ENCODE results near the gene DDX1.

Gene DDX1

DNA sequence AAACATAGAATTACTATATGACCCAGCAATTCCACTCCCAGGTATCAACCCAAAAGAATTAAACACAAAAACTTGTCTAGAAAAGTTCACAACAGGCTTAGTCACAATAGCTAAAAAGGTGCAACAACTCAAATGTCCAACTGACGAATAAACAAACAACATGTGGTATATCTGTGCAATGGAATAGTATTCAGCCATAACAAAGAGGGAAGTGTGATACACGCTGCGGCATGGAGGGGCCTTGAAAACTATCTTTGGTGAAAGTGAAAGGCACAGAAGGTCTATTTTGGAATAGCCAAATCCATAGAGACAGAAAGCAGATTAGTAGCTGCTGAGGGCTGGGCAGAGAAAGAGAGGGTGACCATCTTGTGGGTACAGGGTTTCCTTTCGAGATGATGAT lies 72.1 kb downstream of the DDX1 start:
- ChIA-PET CTCF (no interaction called here), POLR2A (no interaction called here)
- no peak overlapping the region for H3K4me3 ChIP-seq (ENCODE audit: low read depth, low read length)
- no peak overlapping the region for H3K27ac ChIP-seq (ENCODE audit: extremely low read depth, low read depth, low read length)
- H3K36me3 ChIP-seq (ENCODE audit: control insufficient read depth in 2 of 2, insufficient read depth in 1 of 2, low read length in 2 of 2): no peaks in the 10 kb centered on the region
- TF ChIP-seq ZNF140 (tag by site-specific recombination; IDR thresholded peaks at IDR 0.05): peak; percentile 47; the same call in 1 of the 2 replicates
- TF ChIP-seq ZNF202 (tag by site-specific recombination; IDR thresholded peaks at IDR 0.05; ENCODE audit: borderline replicate concordance): no peak
- no peaks in the 10 kb centered on the region for H3K4me1 ChIP-seq (ENCODE audit: control insufficient read depth, insufficient read depth, low read length)
- no peaks in the 10 kb centered on the region for H3K9me3 ChIP-seq (ENCODE audit: control insufficient read depth, insufficient read depth, low read depth, low read length)

DNA sequence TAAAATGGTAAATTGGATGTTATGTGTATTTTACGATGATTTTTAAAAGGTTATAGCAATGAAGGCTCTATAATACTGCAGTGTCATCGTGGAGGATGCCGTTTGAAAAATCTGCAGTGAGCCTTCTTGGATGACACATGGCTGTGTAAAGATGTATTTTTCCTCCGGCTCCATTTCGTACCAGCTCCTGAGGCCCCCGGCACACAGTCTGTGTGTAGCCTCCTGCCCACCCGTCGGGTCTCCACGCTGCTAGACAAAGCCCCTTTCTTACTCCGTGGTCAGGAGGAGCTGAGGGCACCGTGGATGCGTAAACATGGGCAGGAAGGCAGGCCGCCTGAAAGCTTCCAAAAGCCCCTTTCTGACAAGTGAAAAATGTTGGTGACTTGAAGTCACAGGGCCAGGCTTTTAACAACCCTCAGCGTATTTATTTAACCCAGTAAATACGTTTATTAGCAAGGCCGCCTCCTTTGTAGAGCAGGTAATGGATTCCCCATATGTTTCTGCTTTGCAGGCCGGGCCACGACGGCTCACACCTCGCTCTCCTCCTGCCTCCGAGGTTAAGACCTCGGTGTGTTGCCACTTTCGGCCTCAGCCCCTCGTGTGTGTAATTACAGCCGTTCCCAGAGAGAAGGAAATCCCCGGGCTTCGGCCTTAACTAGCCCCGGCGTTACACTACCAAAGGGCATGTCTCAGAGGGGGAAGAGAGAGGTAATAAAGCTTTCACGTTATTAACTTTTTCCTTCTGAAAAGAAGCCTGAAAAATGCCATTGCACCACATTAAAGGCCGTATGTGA lies 72.8 kb downstream of the DDX1 start:
- H3K36me3 ChIP-seq (ENCODE audit: control insufficient read depth in 2 of 2, insufficient read depth in 1 of 2, low read length in 2 of 2): no peaks in the 10 kb centered on the region
- no peak overlapping the region for H3K27ac ChIP-seq (ENCODE audit: extremely low read depth, low read depth, low read length)
- CTCF ChIA-PET: no interaction called here
- no peaks in the 10 kb centered on the region for H3K4me1 ChIP-seq (ENCODE audit: control insufficient read depth, insufficient read depth, low read length)
- POLR2A ChIA-PET: no interaction called here
- no peaks in the 10 kb centered on the region for H3K9me3 ChIP-seq (ENCODE audit: control insufficient read depth, insufficient read depth, low read depth, low read length)
- TF ChIP-seq ZNF16 (tag by site-specific recombination; IDR thresholded peaks at IDR 0.05; ENCODE audit: low read depth): no peak
- TF ChIP-seq, protein P1, sequence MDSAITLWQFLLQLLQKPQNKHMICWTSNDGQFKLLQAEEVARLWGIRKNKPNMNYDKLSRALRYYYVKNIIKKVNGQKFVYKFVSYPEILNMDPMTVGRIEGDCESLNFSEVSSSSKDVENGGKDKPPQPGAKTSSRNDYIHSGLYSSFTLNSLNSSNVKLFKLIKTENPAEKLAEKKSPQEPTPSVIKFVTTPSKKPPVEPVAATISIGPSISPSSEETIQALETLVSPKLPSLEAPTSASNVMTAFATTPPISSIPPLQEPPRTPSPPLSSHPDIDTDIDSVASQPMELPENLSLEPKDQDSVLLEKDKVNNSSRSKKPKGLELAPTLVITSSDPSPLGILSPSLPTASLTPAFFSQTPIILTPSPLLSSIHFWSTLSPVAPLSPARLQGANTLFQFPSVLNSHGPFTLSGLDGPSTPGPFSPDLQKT (IDR thresholded peaks at IDR 0.05; ENCODE audit: borderline replicate concordance, low read depth, low read length): no peak
- H3K4me3 ChIP-seq (ENCODE audit: low read depth, low read length): no peak overlapping the region

DNA sequence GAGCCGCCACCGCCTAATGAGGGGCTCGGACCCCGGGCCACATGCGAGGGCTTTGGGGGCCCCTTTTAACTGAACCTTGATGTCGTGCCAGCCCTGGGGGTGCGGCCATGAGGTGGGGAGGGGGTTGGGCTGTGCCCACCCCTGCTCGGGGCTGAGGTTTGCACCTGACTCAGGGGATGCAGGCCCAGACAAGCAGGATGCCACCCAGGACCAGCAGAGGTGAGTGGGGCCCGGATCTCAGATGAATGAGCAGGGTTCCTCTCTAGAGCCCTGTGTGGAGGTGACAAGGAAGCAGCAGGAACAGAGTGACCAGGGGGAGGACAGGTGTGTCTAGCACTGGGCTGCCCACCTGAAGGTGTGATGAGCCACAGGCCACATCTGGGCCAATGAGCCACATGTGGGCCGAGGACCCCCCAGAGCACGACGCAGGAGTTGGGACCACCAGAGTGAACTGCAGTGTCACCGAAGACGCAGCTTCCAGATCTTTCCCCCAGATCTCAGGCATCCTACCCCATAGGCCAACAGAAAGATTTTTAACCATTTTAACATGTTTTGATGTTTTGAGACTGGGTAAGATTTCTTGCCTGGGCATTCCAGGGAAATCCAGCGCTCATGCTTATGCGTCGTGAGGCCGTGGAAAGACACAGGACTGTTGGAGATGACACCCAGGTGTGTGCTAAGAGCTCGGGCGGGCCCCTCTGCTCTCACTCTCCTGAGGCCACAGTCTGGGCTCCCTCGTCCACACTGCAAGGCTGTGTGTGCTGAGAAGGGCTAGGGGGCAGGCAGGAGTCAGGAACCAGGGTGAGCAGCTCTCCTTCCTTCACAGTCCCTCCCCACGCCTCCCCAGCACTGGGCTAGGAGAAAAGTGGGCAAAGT lies 73.6 kb downstream of the DDX1 start:
- H3K27ac ChIP-seq (ENCODE audit: extremely low read depth, low read depth, low read length): no peak overlapping the region
- ChIA-PET POLR2A (no interaction called here), CTCF (no interaction called here)
- H3K9me3 ChIP-seq (ENCODE audit: control insufficient read depth, insufficient read depth, low read depth, low read length): no peaks in the 10 kb centered on the region
- no peaks in the 10 kb centered on the region for H3K4me1 ChIP-seq (ENCODE audit: control insufficient read depth, insufficient read depth, low read length)
- H3K36me3 ChIP-seq (ENCODE audit: control insufficient read depth in 2 of 2, insufficient read depth in 1 of 2, low read length in 2 of 2): no peaks in the 10 kb centered on the region
- H3K4me3 ChIP-seq (ENCODE audit: low read depth, low read length): no peak overlapping the region
- TF ChIP-seq YY2 (tag by site-specific recombination; IDR thresholded peaks at IDR 0.05) (no peak), ZNF571 (tag by site-specific recombination; IDR thresholded peaks at IDR 0.05) (no peak), SETDB1 (IDR thresholded peaks at IDR 0.05; ENCODE audit: insufficient read length, low read length) (no peak), ZNF664 (tag by site-specific recombination; IDR thresholded peaks at IDR 0.05) (no peak), ZNF776 (tag by site-specific recombination; IDR thresholded peaks at IDR 0.05; ENCODE audit: borderline replicate concordance) (no peak), ZNF121 (tag by site-specific recombination; IDR thresholded peaks at IDR 0.05) (no peak), ZNF791 (tag by site-specific recombination; IDR thresholded peaks at IDR 0.05) (no peak), KLF10 (tag by site-specific recombination; IDR thresholded peaks at IDR 0.05) (no peak)
- TF ChIP-seq, protein P2, sequence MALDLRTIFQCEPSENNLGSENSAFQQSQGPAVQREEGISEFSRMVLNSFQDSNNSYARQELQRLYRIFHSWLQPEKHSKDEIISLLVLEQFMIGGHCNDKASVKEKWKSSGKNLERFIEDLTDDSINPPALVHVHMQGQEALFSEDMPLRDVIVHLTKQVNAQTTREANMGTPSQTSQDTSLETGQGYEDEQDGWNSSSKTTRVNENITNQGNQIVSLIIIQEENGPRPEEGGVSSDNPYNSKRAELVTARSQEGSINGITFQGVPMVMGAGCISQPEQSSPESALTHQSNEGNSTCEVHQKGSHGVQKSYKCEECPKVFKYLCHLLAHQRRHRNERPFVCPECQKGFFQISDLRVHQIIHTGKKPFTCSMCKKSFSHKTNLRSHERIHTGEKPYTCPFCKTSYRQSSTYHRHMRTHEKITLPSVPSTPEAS (tag by site-specific recombination; IDR thresholded peaks at IDR 0.05): no peak
- TF ChIP-seq, protein P3, sequence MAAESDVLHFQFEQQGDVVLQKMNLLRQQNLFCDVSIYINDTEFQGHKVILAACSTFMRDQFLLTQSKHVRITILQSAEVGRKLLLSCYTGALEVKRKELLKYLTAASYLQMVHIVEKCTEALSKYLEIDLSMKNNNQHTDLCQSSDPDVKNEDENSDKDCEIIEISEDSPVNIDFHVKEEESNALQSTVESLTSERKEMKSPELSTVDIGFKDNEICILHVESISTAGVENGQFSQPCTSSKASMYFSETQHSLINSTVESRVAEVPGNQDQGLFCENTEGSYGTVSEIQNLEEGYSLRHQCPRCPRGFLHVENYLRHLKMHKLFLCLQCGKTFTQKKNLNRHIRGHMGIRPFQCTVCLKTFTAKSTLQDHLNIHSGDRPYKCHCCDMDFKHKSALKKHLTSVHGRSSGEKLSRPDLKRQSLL (tag by site-specific recombination; IDR thresholded peaks at IDR 0.05): no peak
- TF ChIP-seq, protein P4, sequence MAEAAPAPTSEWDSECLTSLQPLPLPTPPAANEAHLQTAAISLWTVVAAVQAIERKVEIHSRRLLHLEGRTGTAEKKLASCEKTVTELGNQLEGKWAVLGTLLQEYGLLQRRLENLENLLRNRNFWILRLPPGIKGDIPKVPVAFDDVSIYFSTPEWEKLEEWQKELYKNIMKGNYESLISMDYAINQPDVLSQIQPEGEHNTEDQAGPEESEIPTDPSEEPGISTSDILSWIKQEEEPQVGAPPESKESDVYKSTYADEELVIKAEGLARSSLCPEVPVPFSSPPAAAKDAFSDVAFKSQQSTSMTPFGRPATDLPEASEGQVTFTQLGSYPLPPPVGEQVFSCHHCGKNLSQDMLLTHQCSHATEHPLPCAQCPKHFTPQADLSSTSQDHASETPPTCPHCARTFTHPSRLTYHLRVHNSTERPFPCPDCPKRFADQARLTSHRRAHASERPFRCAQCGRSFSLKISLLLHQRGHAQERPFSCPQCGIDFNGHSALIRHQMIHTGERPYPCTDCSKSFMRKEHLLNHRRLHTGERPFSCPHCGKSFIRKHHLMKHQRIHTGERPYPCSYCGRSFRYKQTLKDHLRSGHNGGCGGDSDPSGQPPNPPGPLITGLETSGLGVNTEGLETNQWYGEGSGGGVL (tag by site-specific recombination; IDR thresholded peaks at IDR 0.05): no peak
- TF ChIP-seq, protein P5, sequence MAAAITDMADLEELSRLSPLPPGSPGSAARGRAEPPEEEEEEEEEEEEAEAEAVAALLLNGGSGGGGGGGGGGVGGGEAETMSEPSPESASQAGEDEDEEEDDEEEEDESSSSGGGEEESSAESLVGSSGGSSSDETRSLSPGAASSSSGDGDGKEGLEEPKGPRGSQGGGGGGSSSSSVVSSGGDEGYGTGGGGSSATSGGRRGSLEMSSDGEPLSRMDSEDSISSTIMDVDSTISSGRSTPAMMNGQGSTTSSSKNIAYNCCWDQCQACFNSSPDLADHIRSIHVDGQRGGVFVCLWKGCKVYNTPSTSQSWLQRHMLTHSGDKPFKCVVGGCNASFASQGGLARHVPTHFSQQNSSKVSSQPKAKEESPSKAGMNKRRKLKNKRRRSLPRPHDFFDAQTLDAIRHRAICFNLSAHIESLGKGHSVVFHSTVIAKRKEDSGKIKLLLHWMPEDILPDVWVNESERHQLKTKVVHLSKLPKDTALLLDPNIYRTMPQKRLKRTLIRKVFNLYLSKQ (tag by site-specific recombination; IDR thresholded peaks at IDR 0.05; ENCODE audit: borderline replicate concordance): no peak
- TF ChIP-seq, protein P6, sequence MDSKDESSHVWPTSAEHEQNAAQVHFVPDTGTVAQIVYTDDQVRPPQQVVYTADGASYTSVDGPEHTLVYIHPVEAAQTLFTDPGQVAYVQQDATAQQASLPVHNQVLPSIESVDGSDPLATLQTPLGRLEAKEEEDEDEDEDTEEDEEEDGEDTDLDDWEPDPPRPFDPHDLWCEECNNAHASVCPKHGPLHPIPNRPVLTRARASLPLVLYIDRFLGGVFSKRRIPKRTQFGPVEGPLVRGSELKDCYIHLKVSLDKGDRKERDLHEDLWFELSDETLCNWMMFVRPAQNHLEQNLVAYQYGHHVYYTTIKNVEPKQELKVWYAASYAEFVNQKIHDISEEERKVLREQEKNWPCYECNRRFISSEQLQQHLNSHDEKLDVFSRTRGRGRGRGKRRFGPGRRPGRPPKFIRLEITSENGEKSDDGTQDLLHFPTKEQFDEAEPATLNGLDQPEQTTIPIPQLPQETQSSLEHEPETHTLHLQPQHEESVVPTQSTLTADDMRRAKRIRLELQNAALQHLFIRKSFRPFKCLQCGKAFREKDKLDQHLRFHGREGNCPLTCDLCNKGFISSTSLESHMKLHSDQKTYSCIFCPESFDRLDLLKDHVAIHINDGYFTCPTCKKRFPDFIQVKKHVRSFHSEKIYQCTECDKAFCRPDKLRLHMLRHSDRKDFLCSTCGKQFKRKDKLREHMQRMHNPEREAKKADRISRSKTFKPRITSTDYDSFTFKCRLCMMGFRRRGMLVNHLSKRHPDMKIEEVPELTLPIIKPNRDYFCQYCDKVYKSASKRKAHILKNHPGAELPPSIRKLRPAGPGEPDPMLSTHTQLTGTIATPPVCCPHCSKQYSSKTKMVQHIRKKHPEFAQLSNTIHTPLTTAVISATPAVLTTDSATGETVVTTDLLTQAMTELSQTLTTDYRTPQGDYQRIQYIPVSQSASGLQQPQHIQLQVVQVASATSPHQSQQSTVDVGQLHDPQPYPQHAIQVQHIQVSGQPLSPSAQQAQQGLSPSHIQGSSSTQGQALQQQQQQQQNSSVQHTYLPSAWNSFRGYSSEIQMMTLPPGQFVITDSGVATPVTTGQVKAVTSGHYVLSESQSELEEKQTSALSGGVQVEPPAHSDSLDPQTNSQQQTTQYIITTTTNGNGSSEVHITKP (tag by site-specific recombination; IDR thresholded peaks at IDR 0.05): no peak
